ENCODE results near the gene DENND4A.

- TF ChIP-seq POLR2A (IDR thresholded peaks at IDR 0.05) (no peak), CTCF (IDR thresholded peaks at IDR 0.05) (no peak)
Observed at GRCh38 chr15:65812467-65812866, 20.4 kb upstream of the DENND4A start.
